GM18951 (cell line): ENCODE measurements around the gene FOXJ1.
"Not testable (repeated sequence)": the region's sequence is repeated elsewhere in the genome, so short reads cannot be mapped to it uniquely, and the experiment has no call there.

Experiments
- POLR2A ChIP-seq: IDR thresholded peaks from 4 replicates; pipeline ENCODE4 v1.6.1; 2011; ENCODE audit warnings: mild to moderate bottlenecking; ENCODE audit not compliant: insufficient read length, insufficient read depth; ENCODE audit errors: extremely low read depth
- in situ Hi-C: fragments of 300-500 bp; cut with MboI; formaldehyde crosslinking; loops from one replicate; pipeline ENCODE4 v1.12.0; 2022; ENCODE audit warnings: low sequenced_read_pairs, mixed read lengths, inconsistent platforms; ENCODE audit not compliant: unreplicated experiment

Gene FOXJ1, protein sequence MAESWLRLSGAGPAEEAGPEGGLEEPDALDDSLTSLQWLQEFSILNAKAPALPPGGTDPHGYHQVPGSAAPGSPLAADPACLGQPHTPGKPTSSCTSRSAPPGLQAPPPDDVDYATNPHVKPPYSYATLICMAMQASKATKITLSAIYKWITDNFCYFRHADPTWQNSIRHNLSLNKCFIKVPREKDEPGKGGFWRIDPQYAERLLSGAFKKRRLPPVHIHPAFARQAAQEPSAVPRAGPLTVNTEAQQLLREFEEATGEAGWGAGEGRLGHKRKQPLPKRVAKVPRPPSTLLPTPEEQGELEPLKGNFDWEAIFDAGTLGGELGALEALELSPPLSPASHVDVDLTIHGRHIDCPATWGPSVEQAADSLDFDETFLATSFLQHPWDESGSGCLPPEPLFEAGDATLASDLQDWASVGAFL

DNA sequence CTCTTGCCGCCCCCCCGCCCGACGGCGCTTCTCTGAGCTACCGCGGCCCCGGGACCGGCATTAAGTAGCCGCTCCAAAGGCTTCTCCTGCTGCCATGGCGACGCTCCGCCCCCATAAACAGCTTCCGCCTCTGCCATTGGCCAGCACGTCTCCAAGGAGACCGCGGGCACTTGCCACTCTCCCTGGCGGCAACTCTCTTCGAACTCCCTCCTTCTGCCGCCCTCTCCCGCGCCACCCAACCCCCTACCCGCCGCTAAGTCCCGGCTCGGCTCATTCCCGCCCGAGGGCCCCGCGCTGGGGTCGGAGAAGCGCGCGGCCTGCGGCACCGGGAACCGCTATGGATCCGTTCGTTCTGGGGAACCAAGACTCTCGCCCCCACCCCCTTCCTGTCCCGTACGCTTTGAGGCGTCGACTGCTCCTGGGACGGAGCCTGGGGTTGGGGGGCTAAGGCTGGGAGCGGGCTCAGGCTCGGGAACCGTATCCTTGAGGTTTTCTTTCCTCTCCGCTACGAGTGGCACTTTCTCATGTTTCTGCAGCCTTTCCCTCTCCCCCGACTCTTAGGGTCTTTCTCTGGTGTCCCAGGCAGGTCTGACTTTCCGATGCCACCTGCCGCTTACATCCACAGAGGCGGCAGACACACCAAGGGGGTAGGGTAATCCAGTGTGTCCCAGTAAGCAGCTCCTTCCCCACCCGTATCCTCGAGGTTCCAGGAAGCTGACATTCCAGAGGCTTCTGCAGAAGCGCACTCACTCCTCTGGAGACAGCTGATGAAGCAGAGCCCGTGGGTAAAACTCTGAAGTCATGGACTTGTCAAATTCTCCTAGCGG, at the start of gene FOXJ1:
TSS of gene FOXJ1 (minus strand) at position 34 of the 827 bp plus-strand sequence. CDS start 850 bp downstream, outside the sequence.
- in situ Hi-C loops, result no loop called here
- TF ChIP-seq POLR2A, result no peak

DNA sequence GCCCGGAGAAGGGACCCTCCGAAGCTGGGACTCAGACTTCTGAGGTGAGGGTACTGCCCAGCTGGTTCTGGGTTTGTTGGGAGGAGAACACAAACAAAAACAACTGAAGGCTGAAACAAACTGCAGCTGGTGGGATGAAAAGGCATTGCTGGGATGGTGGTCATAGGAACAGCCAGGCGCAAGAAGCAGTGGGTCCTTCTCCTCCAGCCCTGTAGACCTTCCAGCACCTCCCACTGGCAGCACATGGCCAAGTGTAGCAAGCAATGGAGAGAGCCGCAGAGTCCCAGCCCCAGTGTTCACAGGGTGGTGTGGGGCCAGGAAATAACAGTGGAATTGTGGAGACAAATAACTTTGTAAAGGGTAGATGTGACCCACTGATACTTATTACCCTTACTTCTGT, 48.7 kb upstream of the FOXJ1 start:
- TF ChIP-seq POLR2A, result no peak
- in situ Hi-C loops, result no loop called here

DNA sequence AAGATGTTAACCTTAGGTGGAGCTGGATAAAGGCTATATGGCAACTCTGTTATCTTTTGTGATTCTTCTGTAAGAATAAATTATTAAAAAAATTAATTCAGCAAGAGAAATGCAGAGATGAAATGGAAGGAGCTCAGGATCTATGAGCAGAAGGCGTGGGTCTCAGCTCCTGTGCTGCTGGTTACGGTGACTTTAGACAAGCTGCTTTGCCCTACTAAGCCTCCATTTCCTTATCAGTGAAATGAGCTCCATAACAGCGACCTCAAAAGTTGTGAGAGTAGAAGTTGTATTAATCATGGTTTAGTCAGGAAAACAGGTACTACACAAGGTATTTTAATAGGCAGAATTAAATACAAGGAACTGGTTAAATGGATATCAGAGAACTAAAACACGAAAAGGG, 48.2 kb upstream of the FOXJ1 start:
- in situ Hi-C loops, result no loop called here

DNA sequence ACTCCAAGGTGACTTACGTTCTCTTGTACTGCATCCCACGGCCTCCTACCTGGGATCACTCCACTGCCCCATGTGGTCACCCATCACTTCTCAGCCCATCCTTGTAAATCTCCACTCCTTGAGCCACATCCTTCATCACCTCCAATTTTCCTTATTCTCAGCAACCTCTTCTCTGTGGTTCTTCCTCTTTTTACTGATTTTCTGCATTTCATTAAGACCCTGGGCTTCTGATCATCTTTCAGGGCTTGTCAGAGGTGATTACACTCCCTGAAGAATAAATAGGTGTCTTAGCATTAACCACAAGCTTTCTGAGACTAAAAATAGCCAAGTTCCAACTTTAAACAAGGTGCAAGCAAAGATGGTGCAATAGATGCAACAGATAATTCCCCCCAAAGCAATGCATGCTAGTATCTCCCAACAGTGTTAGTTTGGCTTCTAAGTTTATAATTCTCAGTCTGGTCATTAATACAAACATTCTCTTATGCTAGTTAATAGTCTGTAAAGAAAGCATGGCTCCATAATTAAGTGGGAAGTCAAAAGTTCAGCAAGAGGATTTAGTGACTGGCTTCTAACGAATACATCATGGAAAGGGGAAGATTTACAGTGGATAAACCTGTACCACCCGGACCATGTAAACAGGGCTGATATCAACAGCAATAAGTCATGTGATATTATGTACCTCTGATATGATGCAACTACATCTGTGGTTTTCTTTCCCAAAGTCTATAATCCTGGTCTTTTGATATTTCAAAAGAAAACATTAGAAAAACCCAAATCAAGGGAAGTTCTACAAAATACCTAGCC, 47.4 kb upstream of the FOXJ1 start:
- no peak for TF ChIP-seq POLR2A
- in situ Hi-C loops, result no loop called here

More for the DNA sequence above, 48.2 kb upstream of the FOXJ1 start:
- TF ChIP-seq POLR2A, result no peak

DNA sequence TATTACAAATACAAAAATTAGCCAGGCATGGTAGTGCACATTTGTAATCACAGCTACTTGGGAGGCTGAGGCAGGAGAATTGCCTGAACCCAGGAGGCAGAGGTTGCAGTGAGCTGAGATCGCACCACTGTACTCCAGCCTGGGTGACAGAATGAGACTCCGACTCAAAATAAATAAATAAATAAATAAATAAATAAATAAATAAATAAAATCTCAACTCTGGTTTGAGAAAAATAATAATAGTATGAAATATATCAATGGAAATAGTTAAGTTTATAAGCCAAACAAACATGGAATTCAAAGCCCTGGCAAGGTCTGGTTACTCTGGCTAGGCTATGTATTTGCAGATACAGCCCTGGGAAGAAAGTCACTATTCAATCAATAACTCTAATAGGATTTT, 45.7 kb upstream of the FOXJ1 start:
- in situ Hi-C loops, result not testable (repeated sequence)

DNA sequence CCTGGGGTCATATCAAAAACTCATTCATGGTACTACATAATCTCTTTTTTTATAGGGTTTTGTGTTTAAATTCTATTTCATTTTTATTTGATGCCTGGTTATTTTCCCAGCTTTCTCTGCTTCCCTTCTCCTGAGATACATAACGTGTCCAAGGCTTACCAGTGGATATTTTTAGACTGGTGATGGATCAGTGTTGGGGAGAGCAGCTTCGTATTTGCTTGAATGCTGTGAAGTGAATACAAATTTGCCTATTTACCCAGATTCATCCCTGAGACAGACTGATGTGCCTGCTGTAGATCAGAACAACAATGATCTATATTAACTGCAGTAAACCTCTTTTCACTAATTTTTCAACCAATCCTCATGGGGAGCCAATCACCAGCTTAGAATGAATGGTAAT, 43.2 kb upstream of the FOXJ1 start:
- no peak for TF ChIP-seq POLR2A
- in situ Hi-C loops, result loop anchor here (5.0 kb wide), 1 partner anchor 62 kb away; no protein-coding TSS in a partner anchor

DNA sequence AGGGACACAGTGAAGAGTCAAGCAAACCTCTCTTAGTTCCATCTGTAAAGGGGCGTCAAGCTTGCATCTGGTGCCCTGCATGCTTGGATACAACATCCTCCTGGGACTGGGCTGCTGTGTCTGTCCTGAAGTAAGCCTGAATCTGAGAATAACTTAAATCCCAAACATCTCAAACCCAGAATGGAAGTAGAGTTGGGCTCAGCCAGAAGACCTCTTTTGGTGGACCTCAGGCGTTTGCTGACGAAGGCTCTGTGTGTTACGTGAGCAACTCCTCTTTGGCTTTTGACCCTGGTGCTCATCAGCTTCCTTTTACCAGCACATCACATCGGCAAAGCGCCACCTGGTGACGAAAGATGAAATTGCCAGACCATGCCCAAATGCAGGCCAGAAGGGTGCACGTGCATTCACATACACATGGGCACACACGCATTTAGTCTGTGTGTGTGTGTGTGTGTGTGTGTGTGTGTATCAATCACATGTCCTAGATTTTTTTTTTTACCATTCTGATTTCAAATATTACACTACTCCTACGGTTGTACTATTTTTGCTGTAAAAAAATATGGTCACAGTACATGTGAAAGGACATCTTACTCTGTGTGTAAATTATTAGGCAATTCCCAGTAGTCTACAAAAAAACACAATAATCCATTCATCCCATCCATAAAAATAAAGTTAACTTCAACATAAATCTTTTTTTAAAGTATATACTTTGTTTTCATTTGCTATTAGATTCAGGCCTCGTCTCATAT, 41.1 kb upstream of the FOXJ1 start:
- peak; percentile 16 for TF ChIP-seq POLR2A
- in situ Hi-C loops, result loop anchor here (5.0 kb wide), 1 partner anchor 60 kb away; no protein-coding TSS in a partner anchor

DNA sequence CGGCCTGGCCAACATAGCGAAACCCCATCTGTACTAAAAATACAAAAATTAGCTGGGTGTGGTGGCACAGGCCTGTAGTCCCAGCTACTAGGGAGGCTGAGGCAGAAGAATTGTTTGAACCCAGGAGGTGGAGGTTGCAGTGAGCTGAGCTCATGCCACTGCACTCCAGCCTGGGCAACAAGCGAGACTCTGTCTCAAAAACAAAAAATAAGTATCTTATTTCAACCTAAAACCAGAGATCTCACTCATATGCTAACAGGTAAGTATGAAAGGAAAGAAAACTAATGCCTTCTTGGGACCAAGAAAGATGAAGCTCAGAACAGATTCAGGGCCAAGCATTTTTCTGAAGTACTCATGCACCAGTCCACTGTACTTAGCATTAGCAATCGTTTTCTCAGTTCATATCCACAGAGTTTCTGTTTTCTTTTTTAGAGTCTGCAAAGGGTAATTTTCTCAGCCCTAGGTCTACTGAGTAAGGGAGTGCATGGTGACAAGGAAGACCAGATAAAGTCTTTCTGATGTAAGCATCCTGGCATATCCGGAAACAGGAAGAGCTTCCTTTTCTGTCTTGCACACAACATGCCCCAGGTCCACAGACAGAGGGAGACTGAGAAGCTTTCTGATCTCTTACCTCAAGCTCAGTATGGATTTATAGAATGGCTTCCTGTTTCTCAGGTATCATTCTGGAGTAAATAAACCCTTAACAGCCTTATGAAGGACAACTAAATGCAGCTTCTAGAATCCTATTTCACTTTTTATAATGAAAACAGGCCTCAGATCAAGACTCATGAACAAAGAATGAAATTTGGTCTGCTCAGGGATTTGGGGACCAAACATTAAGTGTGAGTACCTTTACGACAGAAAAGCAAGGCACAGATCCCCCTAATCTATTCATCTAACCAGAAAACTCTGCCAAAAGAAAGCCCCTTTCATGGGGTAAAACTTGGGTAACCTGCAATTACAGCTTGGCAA, 38.7 kb upstream of the FOXJ1 start:
- no peak for TF ChIP-seq POLR2A
- in situ Hi-C loops, result loop anchor here (5.0 kb wide), 1 partner anchor 57 kb away; no protein-coding TSS in a partner anchor

DNA sequence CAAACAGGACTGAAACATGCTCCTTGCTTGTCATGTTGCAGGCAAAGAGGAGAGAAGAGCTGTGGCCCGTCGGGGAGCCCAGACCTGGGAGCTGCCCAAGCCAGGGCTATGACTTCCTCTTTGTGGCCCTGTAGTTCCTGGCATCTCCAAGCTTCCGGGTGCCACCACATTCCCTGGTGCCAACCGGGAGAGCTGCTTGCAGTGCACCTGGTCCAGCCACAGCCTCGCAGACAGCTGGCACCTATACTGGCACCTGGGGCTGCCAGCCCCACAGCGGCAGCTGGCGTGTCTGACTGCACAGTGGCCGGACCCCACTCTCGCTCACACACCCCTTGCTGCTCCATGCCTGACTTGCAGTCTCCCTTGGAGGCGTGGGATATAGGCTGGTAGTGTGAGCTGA, 37.1 kb upstream of the FOXJ1 start:
- TF ChIP-seq POLR2A, result no peak
- in situ Hi-C loops, result no loop called here

DNA sequence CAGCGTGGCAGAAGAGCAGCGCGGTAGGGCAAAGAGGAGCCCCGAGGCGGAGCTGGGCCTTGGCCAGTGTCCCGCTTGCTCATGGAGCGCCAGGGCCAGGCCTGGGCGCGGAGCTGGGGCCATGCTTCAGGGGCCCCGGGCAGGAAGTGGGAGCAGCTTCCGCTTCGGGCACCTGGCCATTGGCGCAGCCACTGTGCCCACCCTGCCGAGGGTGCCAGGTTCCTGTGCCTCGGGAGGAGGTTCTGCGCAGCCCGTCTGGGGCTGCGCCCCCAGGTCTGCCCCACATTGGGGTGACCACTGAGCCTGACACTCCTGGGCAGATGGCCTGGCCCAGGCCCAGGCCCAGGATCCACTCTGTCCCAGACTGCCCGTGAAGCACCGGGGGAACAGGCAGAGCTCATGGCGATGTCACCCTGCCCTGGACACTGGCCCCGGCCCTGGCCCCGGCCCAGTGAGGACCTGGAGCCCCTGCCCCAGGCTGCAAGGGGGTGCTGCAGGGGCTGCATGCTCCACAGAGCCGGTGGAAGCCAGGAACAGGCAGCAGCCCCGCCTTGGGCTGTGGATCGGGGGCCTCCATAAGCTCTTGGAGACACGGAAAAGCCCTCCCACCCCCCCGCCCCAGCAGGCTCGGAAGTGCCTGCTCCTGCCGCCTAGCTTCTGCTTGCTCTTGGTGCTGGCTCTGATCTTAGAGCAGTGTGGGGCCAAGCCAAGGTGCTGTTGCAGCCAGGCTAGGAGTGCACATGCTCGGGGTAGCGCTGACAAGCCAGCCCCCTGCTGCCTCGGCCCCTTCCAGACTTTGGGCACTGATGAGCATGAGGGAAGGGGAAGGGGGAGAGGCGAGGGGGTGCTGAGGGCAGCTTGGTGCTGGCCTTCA, 35.9 kb upstream of the FOXJ1 start:
- TF ChIP-seq POLR2A, result no peak
- in situ Hi-C loops, result no loop called here
